GM21367 (cell line): ENCODE data around the gene SLC25A10.
"Not testable (repeated sequence)": the region's sequence is repeated elsewhere in the genome, so short reads cannot be mapped to it uniquely, and the experiment has no call there.

Experiments
- ATAC-seq: cut with Tn5 transposase; IDR thresholded peaks from one replicate; pipeline ENCODE4 v1.9.1; 2021; ENCODE audit not compliant: unreplicated experiment

SLC25A10 gene

GRCh38 chr17:81719410-81720266, 7.6 kb downstream of the SLC25A10 start:
- no peak for ATAC-seq

DNA sequence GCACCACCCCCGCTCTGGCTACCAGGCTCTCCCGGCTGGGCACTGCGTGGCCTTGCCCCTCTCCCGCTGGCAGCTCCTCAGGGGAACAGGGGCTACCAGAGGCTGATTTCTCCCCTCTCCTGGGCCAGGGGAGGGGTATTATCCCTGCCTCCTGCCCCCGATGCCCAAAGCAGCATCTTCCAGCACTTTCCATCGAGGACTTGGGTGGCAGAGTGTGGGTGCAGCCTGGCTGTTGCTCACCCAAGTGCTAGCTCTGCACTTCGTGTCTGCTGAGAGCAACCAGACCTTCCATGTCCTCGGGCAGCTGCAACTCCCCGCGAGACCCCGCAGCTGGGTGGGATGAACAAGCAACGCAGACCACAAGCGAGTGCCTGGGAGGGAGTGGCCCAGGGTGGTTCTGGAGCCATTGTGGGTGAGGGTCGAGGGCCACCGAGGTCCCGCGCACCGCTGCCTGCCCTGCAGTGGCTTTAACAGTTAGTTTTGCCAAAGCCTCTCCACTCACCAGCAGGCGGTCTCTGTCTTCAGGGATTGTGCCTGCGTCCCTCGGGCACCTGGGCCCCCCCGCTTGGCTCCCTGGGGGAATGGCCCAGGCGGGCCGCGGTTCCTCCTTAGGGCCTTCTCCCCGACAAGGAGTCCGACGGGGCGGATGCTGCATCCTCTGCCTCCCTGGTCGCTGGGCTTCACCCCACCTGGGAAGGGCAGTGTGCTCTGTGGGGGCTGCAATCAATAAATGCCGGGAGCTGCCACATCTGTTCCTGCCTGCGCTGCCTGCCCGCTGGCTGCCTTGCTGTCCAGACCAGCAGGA, 8.4 kb downstream of the SLC25A10 start:
- ATAC-seq, result no peak

DNA sequence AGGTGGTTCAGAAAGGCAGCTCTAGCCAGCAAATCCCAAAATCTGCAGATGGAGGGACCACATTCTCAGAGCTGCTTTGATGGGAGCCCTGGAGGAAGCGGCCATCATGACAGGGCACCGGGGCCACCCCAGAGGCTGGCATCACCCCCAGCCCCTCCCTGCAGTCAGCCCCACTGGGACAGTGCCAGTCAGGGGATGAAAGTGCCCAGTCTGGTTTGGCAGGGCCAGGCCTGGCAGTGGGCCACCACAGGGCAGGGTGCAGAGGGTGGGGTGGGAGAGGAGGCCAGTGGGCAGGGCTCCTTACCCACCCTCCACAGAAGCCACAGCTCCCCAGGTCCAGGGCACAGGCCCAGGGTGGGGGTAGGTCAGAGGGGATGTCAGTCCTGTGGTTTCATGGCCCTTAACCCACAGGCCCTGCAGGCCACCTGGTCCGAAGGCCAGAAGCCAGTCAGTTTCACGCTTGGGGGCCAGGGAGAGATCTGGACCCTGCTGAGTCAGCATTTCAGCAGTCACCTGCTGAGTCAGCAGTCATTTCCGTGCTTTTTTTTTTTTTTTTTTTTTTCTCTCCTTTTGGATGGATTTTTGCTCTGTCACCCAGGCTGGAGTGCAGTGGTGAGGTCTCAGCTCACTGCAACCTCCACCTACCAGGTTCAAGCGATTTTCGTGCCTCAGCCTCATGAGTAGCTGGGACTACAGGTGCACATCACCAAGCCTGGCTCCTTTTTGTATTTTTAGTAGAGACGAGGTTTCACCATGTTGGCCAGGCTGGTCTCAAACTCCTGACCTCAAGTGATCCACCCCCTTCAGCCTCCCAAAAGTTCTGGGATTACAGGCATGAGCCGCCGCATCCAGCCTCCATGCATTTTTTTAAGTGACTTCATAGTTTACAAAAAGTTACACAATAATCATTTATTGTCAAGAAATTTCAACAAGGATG, 10.4 kb downstream of the SLC25A10 start:
- ATAC-seq, result no peak

DNA sequence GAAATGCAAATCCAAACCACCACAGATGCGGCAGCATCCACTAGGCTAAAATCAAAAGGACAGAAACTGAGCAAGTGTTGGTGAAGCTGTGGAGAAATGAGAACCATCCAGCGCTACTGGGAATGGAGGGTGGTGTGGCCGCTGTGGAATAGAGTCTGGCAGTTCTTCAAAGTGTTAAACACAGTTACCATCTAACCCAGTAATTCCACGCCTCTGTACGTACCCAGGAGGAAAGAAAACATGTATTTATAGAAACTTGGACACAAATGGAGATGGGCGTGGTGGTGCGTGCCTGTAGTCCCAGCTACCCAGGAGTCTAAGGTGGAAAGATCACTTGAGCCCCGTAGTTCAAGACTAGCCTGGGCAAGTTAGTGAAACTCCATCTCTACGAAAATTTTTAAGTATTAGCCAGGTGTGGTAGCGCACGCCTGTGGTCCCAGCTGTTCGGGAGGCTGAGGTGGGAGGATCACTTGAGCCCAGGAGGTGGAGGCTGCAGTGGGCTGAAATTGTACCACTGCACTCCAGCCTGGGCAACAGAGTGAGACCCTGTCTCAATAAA, 11.6 kb downstream of the SLC25A10 start:
- ATAC-seq, result no peak

- ATAC-seq, result no peak
Measured at GRCh38 chr17:81725439-81725838, 13.4 kb downstream of the SLC25A10 start.

- ATAC-seq, result no peak
Measured at GRCh38 chr17:81726004-81726403, 13.9 kb downstream of the SLC25A10 start.

- ATAC-seq, result no peak
Measured at GRCh38 chr17:81727324-81728031, 15.4 kb downstream of the SLC25A10 start.

GRCh38 chr17:81733507-81734404, 21.7 kb downstream of the SLC25A10 start:
- no peak for ATAC-seq

- ATAC-seq, result no peak
Measured at GRCh38 chr17:81734405-81735263, 22.6 kb downstream of the SLC25A10 start.

GRCh38 chr17:81735264-81736102, 23.4 kb downstream of the SLC25A10 start:
- ATAC-seq, result no peak

DNA sequence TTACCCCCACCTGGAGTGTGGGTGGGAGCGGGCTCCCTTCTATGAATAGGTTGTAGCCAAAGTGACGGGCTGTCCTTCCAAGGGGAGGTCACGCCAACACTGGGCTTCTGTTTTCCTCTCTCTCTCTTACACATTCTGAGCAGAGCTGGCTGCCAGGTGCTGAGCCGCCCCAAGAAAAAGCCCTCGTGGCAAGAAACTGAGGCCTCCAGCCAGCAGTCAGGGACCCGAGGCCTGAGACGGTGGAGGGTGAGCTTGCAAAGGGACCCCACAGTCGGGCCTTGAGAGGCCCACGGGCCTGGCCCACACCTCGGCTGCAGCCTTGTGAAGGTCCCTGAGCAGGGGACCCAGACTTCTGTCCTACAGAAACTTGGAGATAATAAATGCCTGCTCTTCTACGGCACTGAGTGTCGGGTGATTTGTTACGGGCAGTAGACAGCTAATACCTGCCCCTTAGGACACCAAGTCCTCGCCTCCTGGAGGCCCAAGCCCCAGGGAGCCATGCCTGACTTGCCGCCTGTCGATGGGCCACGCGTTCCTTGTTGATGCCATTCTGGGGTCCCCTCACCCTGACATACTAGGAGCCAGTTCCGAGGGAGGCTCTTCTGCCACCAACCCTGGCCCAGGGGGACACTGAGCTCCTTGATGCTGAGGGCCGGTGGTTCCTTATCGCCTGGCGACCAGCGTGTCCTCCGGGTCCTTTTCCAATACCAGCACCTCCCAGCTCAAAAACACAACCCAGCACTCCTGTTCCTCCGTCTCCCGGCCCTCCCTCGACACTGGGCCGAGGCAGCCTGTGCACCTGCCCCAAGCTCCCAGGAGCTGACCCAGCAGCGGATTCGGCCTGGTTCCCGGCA, 26.1 kb downstream of the SLC25A10 start:
- no peak for ATAC-seq

DNA sequence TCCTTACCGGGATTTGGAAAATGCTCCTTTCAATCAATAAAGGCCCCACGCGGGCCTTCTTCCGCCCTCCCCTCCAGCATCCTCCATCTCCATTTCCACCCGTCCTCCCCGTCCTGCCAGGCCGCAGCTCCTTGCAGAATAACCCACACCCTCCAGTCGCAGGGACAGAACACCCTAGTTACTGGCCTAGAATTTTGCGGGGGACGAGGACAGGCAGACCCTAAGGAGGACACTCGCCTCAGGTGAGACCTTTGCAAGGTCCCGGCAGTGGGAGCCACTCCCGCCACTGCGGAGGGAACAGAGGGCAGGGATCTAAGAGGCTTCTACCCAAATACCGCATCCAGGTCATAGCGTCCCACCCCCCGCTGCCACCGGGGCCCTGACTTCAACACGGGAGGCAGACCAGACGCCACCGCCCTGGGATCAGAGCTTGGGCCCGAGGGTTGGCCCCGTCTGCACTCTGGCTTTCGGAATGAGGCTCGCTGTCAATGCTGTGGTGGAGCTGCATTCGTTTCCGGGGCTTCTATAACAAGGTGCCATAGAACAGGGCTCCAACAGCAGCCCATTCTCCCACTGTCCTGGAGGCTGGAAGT, 26.8 kb downstream of the SLC25A10 start:
- ATAC-seq, result no peak

DNA sequence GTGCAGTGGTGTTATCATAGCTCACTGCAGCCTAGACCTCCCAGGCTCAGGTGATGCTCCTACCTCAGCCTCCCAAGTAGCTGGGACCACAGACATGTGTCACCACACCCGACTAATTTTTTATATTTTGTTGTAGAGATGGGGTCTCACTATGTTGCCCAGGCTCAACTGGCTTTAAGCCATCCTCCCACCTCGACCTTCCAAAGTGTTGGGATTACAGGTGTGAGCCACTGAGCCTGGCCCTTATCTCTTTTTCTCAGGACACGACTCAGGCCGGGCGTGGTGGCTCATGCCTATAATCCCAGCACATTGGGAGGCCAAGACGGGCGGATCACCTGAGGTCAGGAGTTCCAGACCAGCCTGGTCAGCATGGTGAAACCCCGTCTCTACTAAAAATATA, 27.5 kb downstream of the SLC25A10 start:
- not testable (repeated sequence) for ATAC-seq

- no peak for ATAC-seq
Measured at GRCh38 chr17:81740395-81740961, 28.4 kb downstream of the SLC25A10 start.

GRCh38 chr17:81741049-81741593, 29.0 kb downstream of the SLC25A10 start:
- ATAC-seq, result no peak
